ENCODE data around the gene MGRN1. TPM values are rescaled to one million over a fixed set of nuclear protein-coding genes. Genes with fewer than 3 reads are reported as not detected.
A peak's percentile ranks its signal among the peaks of the same experiment; 100 is the strongest.

The MGRN1 gene
- total RNA-seq, 3 donors from 2014 or later = 26.7 to 28.5 (median 27.9) TPM

- no peak overlapping the region for H3K4me3 ChIP-seq
- intact Hi-C loops (cut with DNase I; ENCODE audit: low total_unique reads) = no loop called here
- H3K4me1 ChIP-seq = no peaks in the 10 kb centered on the region
- DNase-seq (ENCODE audit: low spot score in 2 of 2) = no peak
- H3K9me3 ChIP-seq = no peaks in the 10 kb centered on the region
- no peak overlapping the region for H3K27ac ChIP-seq
- H3K36me3 ChIP-seq = no peaks in the 10 kb centered on the region
- no peaks in the 10 kb centered on the region for H3K27me3 ChIP-seq
- no peak for TF ChIP-seq POLR2AphosphoS5 (IDR thresholded peaks at IDR 0.05)
- TF ChIP-seq POLR2A (IDR thresholded peaks at IDR 0.05) = no peak
- no peak for TF ChIP-seq CTCF (IDR thresholded peaks at IDR 0.05)
Observed at GRCh38 chr16:4603624-4604170, 20.9 kb upstream of the MGRN1 start.

GRCh38 chr16:4604401-4604800 is 20.2 kb upstream of the MGRN1 start:
- Histone ChIP-seq H3K27ac (peak overlapping the region in 1 of 2 donors; percentile 25), H3K9me3 (no peaks in the 10 kb centered on the region), H3K4me1 (no peaks in the 10 kb centered on the region), H3K4me3 (no peak overlapping the region), H3K27me3 (no peaks in the 10 kb centered on the region), H3K36me3 (no peaks in the 10 kb centered on the region)
- no peak for DNase-seq (ENCODE audit: low spot score in 2 of 2)
- intact Hi-C loops (cut with DNase I; ENCODE audit: low total_unique reads) = no loop called here
- TF ChIP-seq POLR2A (IDR thresholded peaks at IDR 0.05) (no peak), POLR2AphosphoS5 (IDR thresholded peaks at IDR 0.05) (no peak), CTCF (IDR thresholded peaks at IDR 0.05) (no peak)

- no peaks in the 10 kb centered on the region for H3K9me3 ChIP-seq
- TF ChIP-seq POLR2A (IDR thresholded peaks at IDR 0.05) (no peak), CTCF (IDR thresholded peaks at IDR 0.05) (no peak), POLR2AphosphoS5 (IDR thresholded peaks at IDR 0.05) (no peak)
- intact Hi-C loops (cut with DNase I; ENCODE audit: low total_unique reads) = no loop called here
- H3K4me3 ChIP-seq = no peak overlapping the region
- no peak overlapping the region for H3K27ac ChIP-seq
- H3K36me3 ChIP-seq = no peaks in the 10 kb centered on the region
- no peaks in the 10 kb centered on the region for H3K27me3 ChIP-seq
- no peaks in the 10 kb centered on the region for H3K4me1 ChIP-seq
- DNase-seq (ENCODE audit: low spot score in 2 of 2) = no peak
Observed at GRCh38 chr16:4606354-4606753, 18.3 kb upstream of the MGRN1 start.

GRCh38 chr16:4607841-4608703 is 16.6 kb upstream of the MGRN1 start:
- intact Hi-C loops (cut with DNase I; ENCODE audit: low total_unique reads) = no loop called here
- DNase-seq (ENCODE audit: low spot score in 2 of 2) = no peak
- H3K9me3 ChIP-seq = no peaks in the 10 kb centered on the region
- H3K27ac ChIP-seq = no peak overlapping the region
- H3K36me3 ChIP-seq = no peaks in the 10 kb centered on the region
- no peaks in the 10 kb centered on the region for H3K27me3 ChIP-seq
- TF ChIP-seq POLR2AphosphoS5 (IDR thresholded peaks at IDR 0.05) = no peak
- TF ChIP-seq POLR2A (IDR thresholded peaks at IDR 0.05) = no peak
- no peak for TF ChIP-seq CTCF (IDR thresholded peaks at IDR 0.05)
- peaks cover 9% of the 10 kb centered on the region in 2 donors for H3K4me1 ChIP-seq
- H3K4me3 ChIP-seq = no peak overlapping the region

GRCh38 chr16:4608704-4608980 is 16.0 kb upstream of the MGRN1 start:
- Histone ChIP-seq H3K4me3 (no peak overlapping the region), H3K27me3 (no peaks in the 10 kb centered on the region), H3K36me3 (no peaks in the 10 kb centered on the region), H3K9me3 (no peaks in the 10 kb centered on the region), H3K27ac (no peak overlapping the region), H3K4me1 (peaks cover 10 to 14% of the 10 kb centered on the region in 2 donors)
- intact Hi-C loops (cut with DNase I; ENCODE audit: low total_unique reads) = no loop called here
- DNase-seq (ENCODE audit: low spot score in 2 of 2) = no peak
- TF ChIP-seq CTCF (IDR thresholded peaks at IDR 0.05) (no peak), POLR2A (IDR thresholded peaks at IDR 0.05) (no peak), POLR2AphosphoS5 (IDR thresholded peaks at IDR 0.05) (no peak)
